ENCODE results near the gene SEC24C. TPM values are rescaled to one million over a fixed set of nuclear protein-coding genes. Genes with fewer than 3 reads are reported as not detected.
A peak's percentile ranks its signal among the peaks of the same experiment; 100 is the strongest.

Gene SEC24C
- total and polyA plus RNA-seq, 2 of the 13 experiments (the other 11 are each of a cell fraction or from before 2014, with no cell fraction given): 63.1 to 66.4 TPM

- TF ChIP-seq ZBTB44 (CRISPR knock-in tag; IDR thresholded peaks at IDR 0.05): no peak
- no peak for TF ChIP-seq YY1 (IDR thresholded peaks at IDR 0.05; ENCODE audit: insufficient read depth, insufficient replicate concordance, low read depth, low read length)
- TF ChIP-seq ZBTB43 (CRISPR knock-in tag; conservative IDR thresholded peaks at IDR 0.05): 0 out of 2 replicates have a peak, but pooled peaks have one; percentile 33
- no peak for TF ChIP-seq ZNF800 (CRISPR knock-in tag; IDR thresholded peaks at IDR 0.05)
- 0 out of 2 replicates have a peak, but pooled peaks have one; percentile 3 for TF ChIP-seq ZNF383 (CRISPR knock-in tag; IDR thresholded peaks at IDR 0.05; ENCODE audit: borderline replicate concordance)
- TF ChIP-seq ZNF652 (CRISPR knock-in tag; IDR thresholded peaks at IDR 0.05; ENCODE audit: borderline replicate concordance, low read depth): peak; percentile 11; the same call in 1 of the 2 replicates
- TF ChIP-seq THAP8 (CRISPR knock-in tag; IDR thresholded peaks at IDR 0.05; ENCODE audit: borderline replicate concordance): no peak
- TF ChIP-seq NAIF1 (CRISPR knock-in tag; IDR thresholded peaks at IDR 0.05; ENCODE audit: borderline replicate concordance): 0 out of 2 replicates have a peak, but pooled peaks have one; percentile 4
- TF ChIP-seq ESRRA (CRISPR knock-in tag; IDR thresholded peaks at IDR 0.05; ENCODE audit: low read depth): 0 out of 2 replicates have a peak, but pooled peaks have one; percentile 3
- TF ChIP-seq FOXP4 (CRISPR knock-in tag; IDR thresholded peaks at IDR 0.05): no peak
- no peak for TF ChIP-seq ZNF260 (CRISPR knock-in tag; IDR thresholded peaks at IDR 0.05; ENCODE audit: borderline replicate concordance, low read depth)
- TF ChIP-seq KLF11 (CRISPR knock-in tag; IDR thresholded peaks at IDR 0.05): no peak
- no peak for TF ChIP-seq ZNF740 (CRISPR knock-in tag; IDR thresholded peaks at IDR 0.05)
- TF ChIP-seq HMG20B (CRISPR knock-in tag; conservative IDR thresholded peaks at IDR 0.05): no peak
- peak; percentile 50; the same call in 1 of the 2 replicates for TF ChIP-seq NFIC (IDR thresholded peaks at IDR 0.05; ENCODE audit: low read length)
- no peak for TF ChIP-seq ZNF839 (CRISPR knock-in tag; IDR thresholded peaks at IDR 0.05; ENCODE audit: borderline replicate concordance)
- no peak for TF ChIP-seq RFX5 (IDR thresholded peaks at IDR 0.05; ENCODE audit: low read depth, low read length)
- TF ChIP-seq ZNF572 (CRISPR knock-in tag; IDR thresholded peaks at IDR 0.05): no peak
- TF ChIP-seq PAWR (CRISPR knock-in tag; IDR thresholded peaks at IDR 0.05; ENCODE audit: borderline replicate concordance): no peak; the same call in 1 of the 2 replicates
- no peak for TF ChIP-seq BRCA1 (CRISPR knock-in tag; IDR thresholded peaks at IDR 0.05)
- no peak for TF ChIP-seq ZSCAN20 (CRISPR knock-in tag; IDR thresholded peaks at IDR 0.05; ENCODE audit: borderline replicate concordance)
Measured at GRCh38 chr10:73743327-73743904, 756 bp upstream of the SEC24C start (continued).

Measured in HepG2 (cell line).